ENCODE measurements around the gene XPO4.

DNA sequence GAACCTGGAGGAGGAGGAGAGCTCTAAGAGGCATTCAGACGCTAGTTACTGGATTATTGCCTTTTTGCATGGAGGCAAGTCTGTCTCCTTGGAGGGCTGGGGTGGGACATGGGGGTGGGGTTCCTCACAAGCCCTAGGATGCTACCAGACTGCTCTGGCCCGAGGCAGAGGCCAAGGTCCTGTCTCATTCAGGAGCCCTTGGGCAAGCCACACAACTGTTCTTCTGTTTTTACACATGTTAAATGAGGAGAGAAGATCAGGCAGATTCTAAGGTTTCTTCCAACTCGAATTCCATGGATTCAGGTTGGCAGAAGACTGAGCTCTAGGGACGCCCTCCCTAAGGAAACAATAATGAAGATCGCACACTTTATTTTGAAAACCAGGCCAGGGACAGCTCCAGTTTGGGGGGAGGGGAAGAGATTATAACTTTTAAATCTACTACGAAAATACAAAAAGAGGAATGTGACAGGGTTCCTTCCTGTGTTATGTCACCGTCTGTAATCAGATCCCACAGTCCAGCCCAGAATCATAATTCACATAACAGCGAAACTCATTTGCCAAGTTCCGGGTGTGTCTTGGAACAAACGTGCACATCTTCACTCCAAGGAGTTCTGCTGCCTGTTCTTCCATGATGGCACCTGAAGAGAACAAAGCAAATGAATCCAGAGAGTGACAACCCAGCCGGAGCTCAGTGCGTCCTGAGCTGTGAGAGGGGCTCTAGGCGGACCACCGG lies 173.8 kb downstream of the XPO4 start:
- TF ChIP-seq, protein P1, sequence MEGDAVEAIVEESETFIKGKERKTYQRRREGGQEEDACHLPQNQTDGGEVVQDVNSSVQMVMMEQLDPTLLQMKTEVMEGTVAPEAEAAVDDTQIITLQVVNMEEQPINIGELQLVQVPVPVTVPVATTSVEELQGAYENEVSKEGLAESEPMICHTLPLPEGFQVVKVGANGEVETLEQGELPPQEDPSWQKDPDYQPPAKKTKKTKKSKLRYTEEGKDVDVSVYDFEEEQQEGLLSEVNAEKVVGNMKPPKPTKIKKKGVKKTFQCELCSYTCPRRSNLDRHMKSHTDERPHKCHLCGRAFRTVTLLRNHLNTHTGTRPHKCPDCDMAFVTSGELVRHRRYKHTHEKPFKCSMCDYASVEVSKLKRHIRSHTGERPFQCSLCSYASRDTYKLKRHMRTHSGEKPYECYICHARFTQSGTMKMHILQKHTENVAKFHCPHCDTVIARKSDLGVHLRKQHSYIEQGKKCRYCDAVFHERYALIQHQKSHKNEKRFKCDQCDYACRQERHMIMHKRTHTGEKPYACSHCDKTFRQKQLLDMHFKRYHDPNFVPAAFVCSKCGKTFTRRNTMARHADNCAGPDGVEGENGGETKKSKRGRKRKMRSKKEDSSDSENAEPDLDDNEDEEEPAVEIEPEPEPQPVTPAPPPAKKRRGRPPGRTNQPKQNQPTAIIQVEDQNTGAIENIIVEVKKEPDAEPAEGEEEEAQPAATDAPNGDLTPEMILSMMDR (IDR thresholded peaks at IDR 0.05), result no peak
- TF ChIP-seq POLR2A (IDR thresholded peaks at IDR 0.05), result no peak

Data from ovary (tissue), 3 donors.